ENCODE results near the gene SIRPA.

The SIRPA gene

GRCh38 chr20:1946762-1947534 is 51.7 kb downstream of the SIRPA start:
- H3K4me1 ChIP-seq (ENCODE audit: control insufficient read depth, low read depth, low read length): peaks cover 38% of the 10 kb centered on the region
- peaks cover 50% of the 10 kb centered on the region for H3K27me3 ChIP-seq (ENCODE audit: control insufficient read depth, insufficient read depth, low read length)
- H3K9ac ChIP-seq (ENCODE audit: low read length): peak overlapping the region; percentile 38
- H3K9me3 ChIP-seq (ENCODE audit: control insufficient read depth, low read depth, low read length): no peaks in the 10 kb centered on the region
- H3K4me3 ChIP-seq (ENCODE audit: low read length): peak overlapping the region; percentile 58
- no peak overlapping the region for H3K27ac ChIP-seq (ENCODE audit: low read length)
- no peaks in the 10 kb centered on the region for H3K36me3 ChIP-seq (ENCODE audit: control insufficient read depth, low read depth, low read length)

DNA sequence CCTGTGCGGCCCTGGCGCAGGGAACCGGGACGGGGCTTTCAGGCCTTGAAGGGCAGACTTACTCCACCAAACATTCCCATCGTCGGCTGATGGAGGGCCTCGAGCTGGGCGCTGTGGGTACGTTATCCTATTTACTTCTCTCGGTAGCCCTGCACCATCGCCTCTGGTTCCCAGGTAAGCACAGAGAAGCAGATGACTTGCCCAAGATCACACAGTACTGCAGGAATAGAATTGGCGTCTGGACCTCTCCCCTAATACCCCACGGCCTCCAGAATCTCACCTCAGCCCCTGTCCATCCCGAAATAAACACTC is 52.3 kb downstream of the SIRPA start:
- Histone ChIP-seq H3K9ac (ENCODE audit: low read length) (no peak overlapping the region), H3K27me3 (ENCODE audit: control insufficient read depth, insufficient read depth, low read length) (peaks cover 55% of the 10 kb centered on the region), H3K27ac (ENCODE audit: low read length) (no peak overlapping the region), H3K9me3 (ENCODE audit: control insufficient read depth, low read depth, low read length) (no peaks in the 10 kb centered on the region), H3K4me1 (ENCODE audit: control insufficient read depth, low read depth, low read length) (peaks cover 42% of the 10 kb centered on the region), H3K4me3 (ENCODE audit: low read length) (peak overlapping the region; percentile 58), H3K36me3 (ENCODE audit: control insufficient read depth, low read depth, low read length) (no peaks in the 10 kb centered on the region)

DNA sequence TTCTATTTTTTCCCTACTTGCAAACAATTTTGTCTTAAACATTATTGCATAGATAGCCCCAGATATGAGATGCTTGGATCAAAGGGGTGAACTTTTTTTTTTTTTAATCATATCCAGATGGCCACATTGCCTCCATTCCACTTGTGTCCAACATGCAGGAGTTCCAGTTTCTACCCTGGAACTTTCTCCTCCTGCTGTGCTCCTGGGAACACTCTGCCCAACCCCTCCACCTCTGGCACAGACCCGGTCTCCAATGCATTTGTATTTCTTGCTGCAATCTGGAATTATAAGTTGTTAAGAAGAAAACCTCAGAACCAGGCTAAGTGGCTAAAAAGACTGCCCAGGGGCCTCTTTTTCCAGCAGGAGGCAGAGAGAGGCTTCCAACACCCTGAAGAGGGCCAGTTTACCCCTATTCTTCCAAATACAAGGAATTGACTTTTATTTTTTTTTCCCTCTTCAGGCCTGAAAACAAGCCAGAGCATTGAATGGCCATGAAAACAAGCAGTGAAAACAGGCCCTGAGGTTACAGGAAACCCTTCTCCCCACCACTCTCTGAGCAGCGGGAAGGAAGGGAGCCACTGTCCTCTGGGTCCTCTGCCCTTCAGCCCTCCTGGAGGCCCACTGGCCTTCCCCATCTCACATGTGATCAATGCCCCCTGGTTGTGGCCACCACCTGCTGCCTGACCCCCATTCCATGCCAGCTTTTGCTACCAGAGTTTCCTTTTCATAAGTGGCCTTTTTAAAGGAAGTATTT is 54.3 kb downstream of the SIRPA start:
- Histone ChIP-seq H3K27me3 (ENCODE audit: control insufficient read depth, insufficient read depth, low read length) (peaks cover 54% of the 10 kb centered on the region), H3K4me1 (ENCODE audit: control insufficient read depth, low read depth, low read length) (peaks cover 44% of the 10 kb centered on the region), H3K9me3 (ENCODE audit: control insufficient read depth, low read depth, low read length) (no peaks in the 10 kb centered on the region), H3K4me3 (ENCODE audit: low read length) (no peak overlapping the region), H3K27ac (ENCODE audit: low read length) (no peak overlapping the region), H3K9ac (ENCODE audit: low read length) (no peak overlapping the region), H3K36me3 (ENCODE audit: control insufficient read depth, low read depth, low read length) (no peaks in the 10 kb centered on the region)

GRCh38 chr20:1950836-1951235 is 55.6 kb downstream of the SIRPA start:
- Histone ChIP-seq H3K27me3 (ENCODE audit: control insufficient read depth, insufficient read depth, low read length) (peaks cover 41% of the 10 kb centered on the region), H3K4me1 (ENCODE audit: control insufficient read depth, low read depth, low read length) (peaks cover 52% of the 10 kb centered on the region), H3K9me3 (ENCODE audit: control insufficient read depth, low read depth, low read length) (no peaks in the 10 kb centered on the region), H3K9ac (ENCODE audit: low read length) (no peak overlapping the region), H3K4me3 (ENCODE audit: low read length) (no peak overlapping the region), H3K27ac (ENCODE audit: low read length) (no peak overlapping the region), H3K36me3 (ENCODE audit: control insufficient read depth, low read depth, low read length) (no peaks in the 10 kb centered on the region)

- Histone ChIP-seq H3K9me3 (ENCODE audit: control insufficient read depth, low read depth, low read length) (no peaks in the 10 kb centered on the region), H3K9ac (ENCODE audit: low read length) (no peak overlapping the region), H3K4me1 (ENCODE audit: control insufficient read depth, low read depth, low read length) (peaks cover 57% of the 10 kb centered on the region), H3K27ac (ENCODE audit: low read length) (no peak overlapping the region), H3K36me3 (ENCODE audit: control insufficient read depth, low read depth, low read length) (no peaks in the 10 kb centered on the region), H3K27me3 (ENCODE audit: control insufficient read depth, insufficient read depth, low read length) (peaks cover 34% of the 10 kb centered on the region), H3K4me3 (ENCODE audit: low read length) (no peak overlapping the region)
These were observed 56.4 kb downstream of the SIRPA start for GRCh38 chr20:1951436-1952115.

DNA sequence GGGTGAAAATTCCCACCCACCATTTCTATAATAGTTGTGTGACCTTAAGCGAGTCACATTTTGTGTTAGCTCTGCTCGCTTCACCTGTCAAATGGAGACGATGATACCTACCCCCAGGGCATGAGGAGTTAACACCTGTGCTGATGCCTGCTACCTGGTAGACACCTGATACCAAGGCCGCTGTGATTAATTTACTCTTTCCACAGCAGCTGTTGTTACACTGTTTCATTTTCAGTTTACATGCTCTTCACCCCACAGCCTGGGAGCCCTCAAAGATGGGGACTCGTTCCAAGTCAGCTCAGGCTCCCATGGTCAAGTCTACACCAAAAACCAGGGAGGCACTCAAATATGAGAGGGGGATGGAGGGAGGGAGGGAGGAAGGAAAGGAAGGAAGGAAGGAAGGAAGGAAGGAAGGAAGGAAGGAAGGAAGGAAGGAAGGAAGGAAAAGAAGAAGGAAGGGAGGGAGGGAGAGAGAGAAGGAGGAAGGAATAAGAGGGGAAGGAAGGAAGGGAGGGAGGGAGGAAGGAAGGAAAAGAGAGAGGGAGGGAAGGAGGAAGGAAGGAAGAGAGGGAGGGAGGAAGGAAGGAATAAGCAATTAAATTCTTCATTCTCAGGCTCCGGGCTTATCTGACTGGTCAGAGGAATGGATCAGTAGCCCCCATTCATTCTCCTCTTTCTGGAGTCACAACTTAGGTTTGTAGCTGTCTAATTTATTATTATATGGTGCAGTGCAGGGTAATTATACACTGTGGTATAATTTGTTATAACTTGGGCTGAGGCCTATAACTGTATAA is 57.7 kb downstream of the SIRPA start:
- H3K27me3 ChIP-seq (ENCODE audit: control insufficient read depth, insufficient read depth, low read length): peaks cover 25% of the 10 kb centered on the region
- no peaks in the 10 kb centered on the region for H3K36me3 ChIP-seq (ENCODE audit: control insufficient read depth, low read depth, low read length)
- H3K4me1 ChIP-seq (ENCODE audit: control insufficient read depth, low read depth, low read length): peaks cover 50% of the 10 kb centered on the region
- H3K4me3 ChIP-seq (ENCODE audit: low read length): no peak overlapping the region
- no peaks in the 10 kb centered on the region for H3K9me3 ChIP-seq (ENCODE audit: control insufficient read depth, low read depth, low read length)
- H3K9ac ChIP-seq (ENCODE audit: low read length): no peak overlapping the region
- no peak overlapping the region for H3K27ac ChIP-seq (ENCODE audit: low read length)

DNA sequence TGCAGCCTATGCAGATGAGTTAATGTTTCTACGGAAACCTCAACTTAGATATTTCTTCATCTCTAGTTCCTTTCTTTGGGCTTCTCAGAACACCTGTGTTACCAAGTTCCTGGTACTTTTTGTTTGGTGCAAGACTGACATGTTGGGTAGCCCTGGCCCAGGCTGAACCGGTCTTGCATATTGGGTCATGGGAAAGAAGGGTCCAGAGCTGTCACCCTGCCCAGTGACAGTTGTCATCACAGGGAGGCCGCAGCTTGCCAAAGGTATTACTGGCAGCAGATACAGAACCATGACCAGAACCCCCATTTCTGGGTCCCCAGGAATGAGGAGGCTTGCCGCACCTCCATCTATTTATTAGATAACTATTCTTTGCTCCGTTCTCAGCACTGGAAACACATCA is 58.4 kb downstream of the SIRPA start:
- Histone ChIP-seq H3K27me3 (ENCODE audit: control insufficient read depth, insufficient read depth, low read length) (peaks cover 18% of the 10 kb centered on the region), H3K4me3 (ENCODE audit: low read length) (no peak overlapping the region), H3K4me1 (ENCODE audit: control insufficient read depth, low read depth, low read length) (peaks cover 45% of the 10 kb centered on the region), H3K36me3 (ENCODE audit: control insufficient read depth, low read depth, low read length) (no peaks in the 10 kb centered on the region), H3K9ac (ENCODE audit: low read length) (no peak overlapping the region), H3K9me3 (ENCODE audit: control insufficient read depth, low read depth, low read length) (no peaks in the 10 kb centered on the region), H3K27ac (ENCODE audit: low read length) (no peak overlapping the region)

DNA sequence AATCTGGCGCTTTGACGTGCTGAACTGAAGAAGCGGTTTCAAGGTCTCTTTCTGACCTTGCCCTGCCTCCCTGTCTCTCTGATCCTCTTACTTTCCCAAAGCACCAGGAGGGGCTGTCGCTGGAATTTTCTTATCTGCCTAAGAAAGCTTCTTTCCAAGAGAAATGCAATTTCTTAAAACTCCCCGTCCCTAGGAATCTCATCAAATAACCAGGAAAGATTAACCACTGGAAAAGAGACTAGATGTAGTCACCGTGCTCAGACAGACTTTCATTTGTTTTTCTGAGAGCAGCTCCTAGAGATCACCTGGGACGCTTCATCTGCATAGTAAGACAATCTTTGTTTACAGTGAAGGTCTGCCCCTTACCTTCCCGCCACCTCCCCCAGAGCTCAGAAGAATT is 60.0 kb downstream of the SIRPA start:
- H3K36me3 ChIP-seq (ENCODE audit: control insufficient read depth, low read depth, low read length): no peaks in the 10 kb centered on the region
- H3K4me3 ChIP-seq (ENCODE audit: low read length): peak overlapping the region; percentile 30
- peak overlapping the region; percentile 16 for H3K9ac ChIP-seq (ENCODE audit: low read length)
- H3K4me1 ChIP-seq (ENCODE audit: control insufficient read depth, low read depth, low read length): peaks cover 33% of the 10 kb centered on the region
- H3K27ac ChIP-seq (ENCODE audit: low read length): no peak overlapping the region
- peaks cover 13% of the 10 kb centered on the region for H3K27me3 ChIP-seq (ENCODE audit: control insufficient read depth, insufficient read depth, low read length)
- no peaks in the 10 kb centered on the region for H3K9me3 ChIP-seq (ENCODE audit: control insufficient read depth, low read depth, low read length)

GRCh38 chr20:1958426-1958825 is 63.2 kb downstream of the SIRPA start:
- H3K36me3 ChIP-seq (ENCODE audit: control insufficient read depth, low read depth, low read length): no peaks in the 10 kb centered on the region
- no peak overlapping the region for H3K4me3 ChIP-seq (ENCODE audit: low read length)
- H3K9ac ChIP-seq (ENCODE audit: low read length): no peak overlapping the region
- H3K27ac ChIP-seq (ENCODE audit: low read length): no peak overlapping the region
- no peaks in the 10 kb centered on the region for H3K9me3 ChIP-seq (ENCODE audit: control insufficient read depth, low read depth, low read length)
- H3K27me3 ChIP-seq (ENCODE audit: control insufficient read depth, insufficient read depth, low read length): no peaks in the 10 kb centered on the region
- H3K4me1 ChIP-seq (ENCODE audit: control insufficient read depth, low read depth, low read length): peaks cover 18% of the 10 kb centered on the region

DNA sequence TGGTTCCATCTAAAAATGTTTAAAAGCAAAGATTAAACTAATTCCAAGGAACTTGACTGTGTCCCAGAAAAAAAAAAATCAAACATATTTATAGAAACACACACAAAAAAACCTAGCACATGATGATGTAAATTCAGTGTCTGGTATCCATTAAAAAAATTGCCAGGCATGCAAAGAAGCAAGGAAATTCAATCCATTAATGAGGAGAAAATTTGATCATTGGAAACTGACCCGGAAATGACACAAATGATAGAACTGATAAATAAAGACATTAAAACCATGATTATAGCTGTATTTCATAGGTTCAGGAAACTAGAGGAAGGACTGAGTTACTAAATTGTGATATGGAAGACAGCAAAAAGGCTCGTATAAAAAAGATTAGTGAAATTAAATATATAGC is 63.9 kb downstream of the SIRPA start:
- no peak overlapping the region for H3K9ac ChIP-seq (ENCODE audit: low read length)

GRCh38 chr20:1961374-1961773 is 66.2 kb downstream of the SIRPA start:
- no peak overlapping the region for H3K27ac ChIP-seq (ENCODE audit: low read length)
- H3K4me3 ChIP-seq (ENCODE audit: low read length): no peak overlapping the region
- H3K36me3 ChIP-seq (ENCODE audit: control insufficient read depth, low read depth, low read length): no peaks in the 10 kb centered on the region
- no peak overlapping the region for H3K9ac ChIP-seq (ENCODE audit: low read length)
- H3K27me3 ChIP-seq (ENCODE audit: control insufficient read depth, insufficient read depth, low read length): peaks cover 13% of the 10 kb centered on the region
- no peaks in the 10 kb centered on the region for H3K9me3 ChIP-seq (ENCODE audit: control insufficient read depth, low read depth, low read length)
- peaks cover 30% of the 10 kb centered on the region for H3K4me1 ChIP-seq (ENCODE audit: control insufficient read depth, low read depth, low read length)

More for the DNA sequence above, 63.9 kb downstream of the SIRPA start:
- Histone ChIP-seq H3K36me3 (ENCODE audit: control insufficient read depth, low read depth, low read length) (no peaks in the 10 kb centered on the region), H3K4me1 (ENCODE audit: control insufficient read depth, low read depth, low read length) (peaks cover 24% of the 10 kb centered on the region), H3K9me3 (ENCODE audit: control insufficient read depth, low read depth, low read length) (no peaks in the 10 kb centered on the region), H3K27me3 (ENCODE audit: control insufficient read depth, insufficient read depth, low read length) (no peaks in the 10 kb centered on the region), H3K27ac (ENCODE audit: low read length) (no peak overlapping the region), H3K4me3 (ENCODE audit: low read length) (no peak overlapping the region)

Measured in iPS-18a (cell line).